T-helper 2 cell treated with Interferon-gamma antibody and Interleukin-4, amounts not matched to agents 100 ng/mL and 5 ng/mL, for 36 hours (primary cell): ENCODE measurements around the gene ANKHD1. TPM values are rescaled to one million over a fixed set of nuclear protein-coding genes. Genes with fewer than 3 reads are reported as not detected.

ENCODE experiments used
- intact Hi-C: fragments of 100-400 bp; cut with micrococcal nuclease; formaldehyde crosslinking; loops from one replicate; pipeline ENCODE4 v1.15.1; 2023
- total RNA-seq: library from RNA; stranded (reverse); gene quantifications from 2 replicates; pipeline ENCODE4 v1.2.3, GENCODE V29; 2022

Gene ANKHD1
- total RNA-seq, 1 donor from 2014 or later, result 128 TPM

- intact Hi-C loops, result no loop called here
Observed at GRCh38 chr5:140371356-140372151, 30.1 kb upstream of the ANKHD1 start.

- intact Hi-C loops, result no loop called here
Observed at GRCh38 chr5:140372971-140373487, 28.6 kb upstream of the ANKHD1 start.

GRCh38 chr5:140381351-140381750 lies 20.3 kb upstream of the ANKHD1 start:
- intact Hi-C loops, result no loop called here

GRCh38 chr5:140381972-140382371 lies 19.7 kb upstream of the ANKHD1 start:
- intact Hi-C loops, result no loop called here

- intact Hi-C loops, result no loop called here
Observed at GRCh38 chr5:140382866-140383265, 18.8 kb upstream of the ANKHD1 start.

- intact Hi-C loops, result no loop called here
Observed at GRCh38 chr5:140383300-140383699, 18.3 kb upstream of the ANKHD1 start.

GRCh38 chr5:140388052-140388451 lies 13.6 kb upstream of the ANKHD1 start:
- intact Hi-C loops, result no loop called here

GRCh38 chr5:140391312-140391711 lies 10.3 kb upstream of the ANKHD1 start:
- intact Hi-C loops, result no loop called here

GRCh38 chr5:140391732-140392131 lies 9.9 kb upstream of the ANKHD1 start:
- intact Hi-C loops, result no loop called here

- intact Hi-C loops, result no loop called here
Observed at GRCh38 chr5:140393738-140394137, 7.9 kb upstream of the ANKHD1 start.

GRCh38 chr5:140398379-140398811 lies 3.2 kb upstream of the ANKHD1 start:
- intact Hi-C loops, result no loop called here

- intact Hi-C loops, result loop anchor here (2.0 to 5.0 kb wide), 4 partner anchors 38 to 998 kb away; partner anchors contain the start of genes SLC4A9, SPATA24 and SRA1
Observed at GRCh38 chr5:140399979-140400729, 1.5 kb upstream of the ANKHD1 start.

- intact Hi-C loops, result loop anchor here (1.0 to 5.0 kb wide), 13 partner anchors 39 to 999 kb away; partner anchors contain the start of genes APBB3, CYSTM1, EIF4EBP3 and PFDN1
Observed at GRCh38 chr5:140400730-140401361, 787 bp upstream of the ANKHD1 start.

GRCh38 chr5:140402258-140403074 lies 833 bp downstream of the ANKHD1 start:
- intact Hi-C loops, result loop anchor here (1.0 to 5.0 kb wide), 4 partner anchors 40 to 1000 kb away; partner anchors contain the start of genes IK, NDUFA2, SLC4A9 and SPATA24

- intact Hi-C loops, result loop anchor here (5.0 kb wide), 3 partner anchors 41 to 1001 kb away; partner anchors contain the start of genes SLC4A9 and SPATA24
Observed at GRCh38 chr5:140403613-140404012, 2.0 kb downstream of the ANKHD1 start.

GRCh38 chr5:140408750-140409241 lies 7.2 kb downstream of the ANKHD1 start:
- intact Hi-C loops, result no loop called here

GRCh38 chr5:140413230-140413629 lies 11.6 kb downstream of the ANKHD1 start:
- intact Hi-C loops, result no loop called here

GRCh38 chr5:140417235-140417634 lies 15.6 kb downstream of the ANKHD1 start:
- intact Hi-C loops, result no loop called here

GRCh38 chr5:140418862-140419520 lies 17.4 kb downstream of the ANKHD1 start:
- intact Hi-C loops, result no loop called here

- intact Hi-C loops, result no loop called here
Observed at GRCh38 chr5:140420226-140420570, 18.6 kb downstream of the ANKHD1 start.
